ENCODE data around the gene PNLIP.

The PNLIP gene

GRCh38 chr10:116596062-116596461 is 50.3 kb downstream of the PNLIP start:
- Histone ChIP-seq H3K4me1 (no peaks in the 10 kb centered on the region), H3K4me3 (ENCODE audit: low read depth, low read length) (no peak overlapping the region), H3K79me2 (no peaks in the 10 kb centered on the region)

GRCh38 chr10:116597543-116597942 is 51.8 kb downstream of the PNLIP start:
- Histone ChIP-seq H3K27ac (no peak overlapping the region), H3K79me2 (no peaks in the 10 kb centered on the region), H3K27me3 (ENCODE audit: control insufficient read depth, insufficient read depth, low read length) (no peaks in the 10 kb centered on the region), H3K4me2 (ENCODE audit: low read length) (no peak overlapping the region), H3K9me3 (ENCODE audit: control insufficient read depth, low read length) (no peaks in the 10 kb centered on the region), H3K9ac (no peak overlapping the region), H2AFZ (no peak overlapping the region), H3K36me3 (ENCODE audit: control insufficient read depth, insufficient read depth, low read length) (no peaks in the 10 kb centered on the region), H3K4me3 (ENCODE audit: low read depth, low read length) (no peak overlapping the region), H3K4me1 (no peaks in the 10 kb centered on the region)
- no peak for TF ChIP-seq CTCF (IDR thresholded peaks at IDR 0.05)

More at GRCh38 chr10:116596062-116596461, 50.3 kb downstream of the PNLIP start:
- no peak overlapping the region for H2AFZ ChIP-seq
- TF ChIP-seq CTCF (IDR thresholded peaks at IDR 0.05), result no peak
- H3K4me2 ChIP-seq (ENCODE audit: low read length), result no peak overlapping the region
- H3K9me3 ChIP-seq (ENCODE audit: control insufficient read depth, low read length), result no peaks in the 10 kb centered on the region
- no peak overlapping the region for H3K27ac ChIP-seq
- no peaks in the 10 kb centered on the region for H3K27me3 ChIP-seq (ENCODE audit: control insufficient read depth, insufficient read depth, low read length)
- H3K9ac ChIP-seq, result no peak overlapping the region
- no peaks in the 10 kb centered on the region for H3K36me3 ChIP-seq (ENCODE audit: control insufficient read depth, insufficient read depth, low read length)

GRCh38 chr10:116598329-116598728 is 52.6 kb downstream of the PNLIP start:
- Histone ChIP-seq H3K4me1 (no peaks in the 10 kb centered on the region), H3K36me3 (ENCODE audit: control insufficient read depth, insufficient read depth, low read length) (no peaks in the 10 kb centered on the region), H2AFZ (no peak overlapping the region), H3K79me2 (no peaks in the 10 kb centered on the region), H3K4me2 (ENCODE audit: low read length) (no peak overlapping the region), H3K27ac (no peak overlapping the region), H3K9ac (no peak overlapping the region), H3K27me3 (ENCODE audit: control insufficient read depth, insufficient read depth, low read length) (no peaks in the 10 kb centered on the region), H3K4me3 (ENCODE audit: low read depth, low read length) (no peak overlapping the region), H3K9me3 (ENCODE audit: control insufficient read depth, low read length) (no peaks in the 10 kb centered on the region)
- TF ChIP-seq CTCF (IDR thresholded peaks at IDR 0.05), result no peak

- H3K9ac ChIP-seq, result no peak overlapping the region
- no peaks in the 10 kb centered on the region for H3K36me3 ChIP-seq (ENCODE audit: control insufficient read depth, insufficient read depth, low read length)
- no peak for TF ChIP-seq CTCF (IDR thresholded peaks at IDR 0.05)
- no peak overlapping the region for H3K4me3 ChIP-seq (ENCODE audit: low read depth, low read length)
- H3K4me2 ChIP-seq (ENCODE audit: low read length), result no peak overlapping the region
- H3K27me3 ChIP-seq (ENCODE audit: control insufficient read depth, insufficient read depth, low read length), result no peaks in the 10 kb centered on the region
- no peaks in the 10 kb centered on the region for H3K79me2 ChIP-seq
- no peaks in the 10 kb centered on the region for H3K9me3 ChIP-seq (ENCODE audit: control insufficient read depth, low read length)
- H3K27ac ChIP-seq, result no peak overlapping the region
- no peak overlapping the region for H2AFZ ChIP-seq
- H3K4me1 ChIP-seq, result no peaks in the 10 kb centered on the region
Measured at GRCh38 chr10:116599991-116600390, 54.3 kb downstream of the PNLIP start.

- no peak overlapping the region for H3K27ac ChIP-seq
- no peaks in the 10 kb centered on the region for H3K4me1 ChIP-seq
- H2AFZ ChIP-seq, result no peak overlapping the region
- no peaks in the 10 kb centered on the region for H3K36me3 ChIP-seq (ENCODE audit: control insufficient read depth, insufficient read depth, low read length)
- no peaks in the 10 kb centered on the region for H3K79me2 ChIP-seq
- no peak overlapping the region for H3K9ac ChIP-seq
- no peak for TF ChIP-seq CTCF (IDR thresholded peaks at IDR 0.05)
- no peak overlapping the region for H3K4me2 ChIP-seq (ENCODE audit: low read length)
- no peaks in the 10 kb centered on the region for H3K27me3 ChIP-seq (ENCODE audit: control insufficient read depth, insufficient read depth, low read length)
- no peaks in the 10 kb centered on the region for H3K9me3 ChIP-seq (ENCODE audit: control insufficient read depth, low read length)
- no peak overlapping the region for H3K4me3 ChIP-seq (ENCODE audit: low read depth, low read length)
Measured at GRCh38 chr10:116602648-116603400, 57.1 kb downstream of the PNLIP start.
